ENCODE measurements around the gene KCNQ1OT1. TPM values are rescaled to one million over a fixed set of nuclear protein-coding genes. Genes with fewer than 3 reads are reported as not detected.

The KCNQ1OT1 gene
- 1.2 TPM for total RNA-seq

DNA sequence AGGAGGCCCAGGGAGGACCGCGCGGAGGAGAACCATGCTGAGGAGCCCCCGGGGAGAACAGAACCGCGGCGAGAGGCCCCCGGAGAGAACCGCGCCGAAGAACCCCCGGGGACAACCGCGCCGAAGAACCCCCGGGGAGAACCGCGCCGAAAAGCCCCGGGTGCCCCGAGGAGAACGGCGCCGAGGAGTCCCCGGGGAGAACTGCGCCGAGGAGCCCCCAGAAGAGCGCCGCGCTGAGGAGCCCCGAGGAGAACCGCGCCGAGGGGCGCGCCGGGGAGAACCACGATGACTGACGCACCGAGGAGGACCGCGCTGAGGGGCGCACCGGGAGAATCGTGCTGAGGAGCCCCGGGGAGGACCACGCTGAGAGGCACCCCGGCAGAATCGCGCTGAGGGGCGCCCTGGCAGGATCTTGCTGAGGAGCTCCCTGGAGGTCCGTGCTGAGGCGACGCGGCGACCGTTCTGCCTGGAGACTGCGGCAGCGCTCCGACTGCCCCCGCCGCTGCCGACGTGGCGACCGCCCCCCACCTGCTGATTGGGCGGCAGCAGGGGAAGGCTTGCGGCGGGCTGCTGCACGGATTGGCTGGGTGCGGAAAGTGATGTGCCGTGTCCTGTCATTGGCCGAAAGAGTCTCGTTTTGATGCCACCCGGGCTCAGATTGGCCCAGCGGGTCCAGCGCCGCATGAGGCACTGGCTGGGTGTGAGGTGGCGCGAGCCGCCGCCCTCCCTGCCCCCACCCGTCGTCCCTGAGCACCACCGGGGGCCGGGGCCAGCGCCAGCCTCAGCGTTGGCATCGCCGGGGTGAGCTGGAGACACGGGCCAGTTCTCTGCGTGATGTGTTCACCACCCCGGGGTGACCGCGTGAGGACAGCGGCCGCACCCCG is at the start of gene KCNQ1OT1:
Gene KCNQ1OT1, minus strand, starts transcription at position 464 of the 884 bp plus-strand sequence.
- ATAC-seq (peak; percentile 81), DNase-seq (ENCODE audit: low spot score) (peak; percentile 93)

DNA sequence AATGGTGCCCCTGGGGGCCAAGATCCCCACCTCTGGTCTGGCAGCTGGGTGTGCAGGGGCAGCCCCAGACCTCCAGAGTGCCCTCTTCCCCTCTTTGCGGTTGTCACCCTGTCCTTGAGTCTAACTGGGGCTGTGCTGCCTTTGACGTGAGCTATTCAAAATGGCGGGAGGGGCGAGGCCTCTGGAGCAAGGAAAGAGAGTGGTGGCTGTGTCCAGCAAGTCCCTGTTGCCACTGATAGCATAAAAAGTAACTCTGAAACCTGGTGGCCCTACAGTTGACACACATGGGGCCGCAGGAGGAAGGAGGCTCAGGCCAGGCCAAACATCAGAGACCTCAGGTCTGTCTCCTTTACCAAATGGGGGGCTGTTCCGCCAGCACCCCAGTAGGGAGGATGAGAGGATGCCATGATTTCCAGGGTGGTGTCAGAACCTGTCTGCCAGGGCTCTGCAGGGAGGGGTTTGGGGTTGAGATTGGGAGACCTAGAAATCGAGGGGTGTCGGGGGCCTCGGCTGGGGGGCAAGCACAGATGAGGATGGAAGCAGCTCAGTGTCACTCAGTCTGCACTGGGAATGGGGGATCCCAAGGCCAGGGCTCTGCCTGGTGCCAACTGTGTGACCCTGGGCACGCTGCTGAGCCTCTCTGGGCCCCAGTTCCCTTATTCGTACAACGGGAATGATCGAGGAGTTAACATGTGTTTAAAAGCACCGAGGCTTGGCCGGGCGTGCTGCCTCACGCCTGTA is 49.2 kb upstream of the KCNQ1OT1 start:
- ATAC-seq: no peak
- no peak for DNase-seq (ENCODE audit: low spot score)

DNA sequence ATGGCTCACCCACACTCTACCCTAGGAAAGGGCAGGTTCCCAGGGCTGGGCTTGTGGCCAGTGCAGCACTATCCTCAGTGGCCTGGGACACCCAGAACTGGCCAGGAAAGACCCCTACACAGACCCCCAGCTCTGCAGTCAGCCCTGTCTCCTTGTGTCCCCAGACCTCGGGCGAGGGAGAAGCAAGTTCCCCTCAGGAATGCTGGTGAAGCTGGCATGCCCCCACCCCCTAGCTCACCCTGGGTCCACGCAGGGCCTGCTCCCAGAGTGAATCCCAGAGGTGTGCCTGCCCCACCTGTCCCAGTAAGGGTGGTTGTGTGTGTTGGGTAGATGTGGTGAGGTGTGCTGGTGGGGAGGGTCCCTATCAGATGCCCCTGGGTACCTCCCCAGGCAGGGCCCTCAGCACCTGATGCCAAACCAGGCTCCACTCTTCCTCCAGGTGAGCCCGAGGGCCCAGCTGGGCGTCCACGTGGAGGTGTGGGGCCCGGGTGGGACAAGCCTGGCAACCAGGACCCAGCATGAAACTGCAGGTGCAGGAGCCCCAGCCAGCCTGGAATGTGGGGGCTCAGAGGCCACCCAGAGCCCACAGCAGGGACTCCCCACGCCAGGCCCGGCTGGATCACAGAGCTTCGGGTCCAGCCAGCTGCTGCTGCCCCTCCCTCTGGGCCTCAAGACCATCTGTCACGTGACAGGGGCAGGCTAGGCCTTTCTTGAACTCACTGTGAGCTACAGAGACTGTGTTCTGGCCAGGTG is 48.4 kb upstream of the KCNQ1OT1 start:
- ATAC-seq: no peak
- no peak for DNase-seq (ENCODE audit: low spot score)

DNA sequence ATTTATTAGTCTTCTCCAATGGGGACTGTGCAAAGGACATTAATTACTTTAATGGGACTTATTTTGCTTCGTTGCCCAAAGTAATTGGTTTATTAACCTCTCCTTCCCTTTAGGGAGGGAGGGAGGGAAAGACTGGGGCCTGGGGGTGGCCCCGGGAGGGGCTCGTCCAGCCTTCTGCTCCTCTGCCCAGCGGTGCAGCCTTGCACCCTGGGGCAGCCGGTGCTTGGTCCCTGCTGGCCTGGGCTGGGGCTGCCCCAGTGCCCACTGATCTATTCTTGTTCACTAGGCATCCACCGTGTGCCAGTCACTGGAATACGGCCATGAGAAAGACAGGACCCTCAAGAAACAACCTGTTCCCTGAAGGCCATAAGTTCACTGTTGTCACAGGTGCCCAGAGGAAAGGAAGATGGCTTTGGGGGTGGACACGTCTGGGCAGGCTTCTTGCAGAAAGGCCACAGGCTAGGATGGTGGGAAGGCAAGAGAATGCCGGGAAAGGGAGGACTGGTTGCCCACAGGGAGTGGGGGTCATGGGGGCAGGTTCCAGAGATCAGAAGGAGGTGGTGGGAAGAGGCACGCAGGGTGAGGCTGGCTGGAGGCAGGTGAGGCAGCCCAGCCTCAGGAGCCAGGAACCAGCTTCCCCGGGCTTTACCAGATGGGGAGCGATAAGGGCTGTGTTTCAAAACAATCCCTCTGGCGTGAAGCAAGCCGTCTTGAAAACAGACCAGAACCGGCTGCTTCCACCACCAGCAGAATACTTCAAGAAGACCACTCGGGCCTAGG is 47.6 kb upstream of the KCNQ1OT1 start:
- no peak for ATAC-seq
- no peak for DNase-seq (ENCODE audit: low spot score)

DNA sequence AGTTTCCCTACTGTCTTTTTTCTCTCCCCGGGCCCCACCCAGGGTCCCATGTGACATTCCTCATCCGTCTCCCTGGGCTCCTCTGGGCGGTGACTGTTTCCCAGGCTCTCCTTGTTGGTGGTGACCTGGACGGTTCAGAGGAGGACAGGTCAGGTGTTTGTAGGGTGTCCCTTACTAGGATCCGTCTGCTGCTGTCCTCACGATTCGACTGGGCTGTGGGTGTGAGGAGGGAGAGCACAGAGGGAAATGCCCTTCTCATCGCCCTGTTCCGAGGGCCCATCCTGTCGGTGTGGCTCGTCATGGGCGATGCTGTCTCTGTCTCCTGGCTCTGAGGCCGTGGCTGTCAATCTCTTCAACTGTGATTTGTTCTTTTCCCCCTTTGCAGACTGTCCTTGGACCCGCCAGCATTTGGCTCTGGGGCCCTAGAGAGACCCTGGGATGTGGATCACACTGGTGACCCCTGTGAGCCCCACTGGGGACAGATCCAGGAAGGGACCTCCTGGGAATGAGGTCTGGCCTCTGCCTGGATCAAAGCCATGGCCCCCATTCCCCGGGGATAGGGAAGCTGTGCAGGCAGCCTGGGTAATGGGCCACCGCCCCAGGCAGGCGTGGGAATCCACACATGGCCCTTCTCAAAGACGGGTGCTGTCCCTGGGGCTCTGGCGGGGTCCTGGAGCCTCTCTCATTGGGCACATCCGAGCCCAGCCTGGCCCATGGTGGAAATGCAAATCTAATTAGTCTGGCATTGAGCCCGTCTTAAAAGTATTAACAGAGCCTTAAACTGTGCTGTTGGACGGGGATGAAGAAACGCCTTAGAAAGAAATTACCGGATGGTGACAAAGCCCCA is 46.8 kb upstream of the KCNQ1OT1 start:
- ATAC-seq: no peak
- no peak for DNase-seq (ENCODE audit: low spot score)

DNA sequence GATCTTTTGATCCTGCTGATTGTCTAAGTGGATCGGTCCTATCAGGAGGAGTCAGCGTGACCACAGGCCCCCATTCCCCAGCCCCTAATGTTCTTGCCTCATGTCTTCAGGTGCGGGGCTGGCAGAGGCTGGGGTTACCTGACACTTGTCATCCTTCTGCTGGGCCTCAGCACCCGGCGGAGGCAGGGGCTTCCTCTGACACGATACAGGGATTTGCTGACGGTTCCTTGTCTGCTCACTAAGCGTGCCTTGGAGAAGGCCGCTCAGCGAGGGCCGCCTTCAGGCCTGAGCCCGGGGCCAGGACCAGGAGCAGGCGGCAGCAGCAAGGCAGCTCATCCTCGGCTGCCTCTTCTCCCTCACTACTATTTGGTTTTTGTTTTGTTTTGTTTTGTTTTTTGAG is 45.7 kb upstream of the KCNQ1OT1 start:
- no peak for DNase-seq (ENCODE audit: low spot score)
- no peak for ATAC-seq

DNA sequence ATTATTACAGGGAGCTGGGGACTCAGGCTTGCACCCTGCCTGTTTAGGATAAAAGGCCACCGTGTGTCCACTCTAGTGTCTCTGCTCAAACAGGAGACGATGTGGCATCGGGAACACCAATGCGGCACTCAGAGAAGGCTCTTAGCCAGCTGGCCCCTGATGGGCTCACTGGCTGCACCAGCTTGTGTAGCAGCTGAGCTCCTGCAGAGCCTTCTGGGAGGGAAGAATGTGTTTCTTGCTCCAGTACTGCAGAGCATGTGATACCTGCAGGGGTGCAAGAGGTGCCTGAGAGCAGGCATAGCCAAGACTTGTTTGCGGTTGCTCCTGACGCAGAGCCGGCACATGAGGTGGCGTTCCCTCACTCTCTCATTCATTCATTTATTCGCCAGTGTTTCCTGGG is 44.4 kb upstream of the KCNQ1OT1 start:
- ATAC-seq: no peak
- no peak for DNase-seq (ENCODE audit: low spot score)

DNA sequence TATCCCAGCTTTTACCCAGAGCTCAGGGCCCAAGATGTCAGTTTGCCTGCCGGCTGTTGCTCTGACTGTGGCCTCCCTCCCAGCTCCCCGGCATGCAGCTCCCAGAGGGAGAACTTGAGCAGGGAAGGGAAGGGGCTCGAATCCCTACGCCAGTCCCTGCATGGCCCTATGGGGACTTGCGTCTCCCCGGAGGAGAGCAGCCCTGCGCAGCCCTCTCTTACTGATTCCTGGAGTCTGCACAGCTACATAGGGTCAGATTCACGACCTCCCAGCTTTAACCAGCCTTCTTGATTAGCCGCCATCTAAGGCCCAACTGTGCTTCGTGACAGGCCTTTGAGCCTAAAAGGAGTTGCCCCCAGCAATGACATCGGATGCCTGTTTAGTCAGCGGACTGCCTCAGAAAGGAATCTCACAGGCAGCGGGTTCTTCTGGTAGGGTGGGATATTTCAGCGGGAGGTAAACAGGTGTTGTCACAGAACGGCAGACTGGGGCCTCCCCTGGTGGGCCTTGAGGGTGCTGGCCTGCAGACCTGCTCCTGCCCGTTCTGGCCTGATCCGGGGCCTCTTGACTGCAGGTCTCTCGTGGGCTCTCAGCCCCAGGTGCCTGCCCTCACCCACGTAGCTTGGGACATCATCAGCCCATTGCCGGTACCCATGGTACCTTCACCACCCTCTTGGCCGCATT is 43.8 kb upstream of the KCNQ1OT1 start:
- ATAC-seq: no peak

DNA sequence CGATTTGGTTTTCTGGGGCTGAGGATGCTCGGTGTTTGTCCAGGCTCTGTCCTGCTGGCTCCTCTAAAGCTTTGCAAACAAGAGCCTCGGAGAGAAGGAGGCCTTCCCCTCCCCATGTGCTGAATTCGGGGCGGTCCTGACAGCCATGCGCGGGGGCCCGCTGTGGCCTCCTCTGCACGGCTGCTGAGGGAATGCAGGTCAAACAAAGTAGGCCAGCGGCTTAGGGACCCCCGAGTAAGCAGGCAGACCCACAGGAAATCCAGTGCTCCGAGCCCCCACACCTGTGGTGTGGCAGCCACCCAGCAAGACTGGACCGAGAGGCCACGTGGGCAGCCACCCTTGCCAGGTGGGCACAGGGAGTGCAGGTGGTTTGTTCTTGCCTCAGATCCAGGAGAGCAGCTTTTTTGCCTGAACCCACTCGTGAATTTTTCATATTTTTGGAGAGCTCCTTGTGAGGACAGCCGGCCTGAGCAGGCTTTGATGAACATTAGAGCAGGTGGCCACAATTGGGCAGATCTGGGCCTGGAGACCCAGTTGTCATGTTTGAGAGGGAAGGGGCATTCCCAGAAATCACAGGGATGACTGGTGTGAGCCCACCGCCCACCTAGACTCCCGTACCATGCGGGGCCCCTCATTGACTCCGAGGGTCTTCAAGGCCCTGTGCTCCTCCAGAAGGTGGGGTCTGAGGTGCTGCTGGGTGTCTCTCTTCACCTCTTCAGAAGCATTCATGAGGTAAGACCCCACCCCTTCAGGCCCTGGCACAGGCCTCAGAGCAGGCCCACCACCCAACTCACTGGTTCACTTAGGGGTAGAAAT is 43.0 kb upstream of the KCNQ1OT1 start:
- DNase-seq (ENCODE audit: low spot score): no peak
- ATAC-seq: no peak

More for the DNA sequence above, 43.8 kb upstream of the KCNQ1OT1 start:
- DNase-seq (ENCODE audit: low spot score): no peak

DNA sequence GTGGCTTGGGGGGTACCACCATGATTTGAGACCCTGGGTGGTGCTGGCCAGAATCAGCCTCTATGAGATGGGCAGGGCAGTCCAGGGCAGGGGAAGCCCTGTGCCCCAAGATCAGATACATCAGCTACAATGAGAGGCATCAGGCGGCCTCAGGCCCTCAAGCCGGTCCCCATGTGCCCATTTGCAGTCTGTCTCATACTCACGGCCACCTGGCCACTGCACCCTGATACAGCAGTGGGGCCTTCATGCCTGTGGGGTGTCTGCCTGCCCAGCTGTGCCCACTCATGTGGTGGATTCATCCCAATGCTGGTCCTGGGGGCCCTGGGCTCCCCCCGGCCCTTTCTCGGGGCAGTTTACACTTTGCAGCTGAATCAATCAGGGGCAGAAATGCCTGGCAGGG is 42.4 kb upstream of the KCNQ1OT1 start:
- ATAC-seq (no peak), DNase-seq (ENCODE audit: low spot score) (no peak)

DNA sequence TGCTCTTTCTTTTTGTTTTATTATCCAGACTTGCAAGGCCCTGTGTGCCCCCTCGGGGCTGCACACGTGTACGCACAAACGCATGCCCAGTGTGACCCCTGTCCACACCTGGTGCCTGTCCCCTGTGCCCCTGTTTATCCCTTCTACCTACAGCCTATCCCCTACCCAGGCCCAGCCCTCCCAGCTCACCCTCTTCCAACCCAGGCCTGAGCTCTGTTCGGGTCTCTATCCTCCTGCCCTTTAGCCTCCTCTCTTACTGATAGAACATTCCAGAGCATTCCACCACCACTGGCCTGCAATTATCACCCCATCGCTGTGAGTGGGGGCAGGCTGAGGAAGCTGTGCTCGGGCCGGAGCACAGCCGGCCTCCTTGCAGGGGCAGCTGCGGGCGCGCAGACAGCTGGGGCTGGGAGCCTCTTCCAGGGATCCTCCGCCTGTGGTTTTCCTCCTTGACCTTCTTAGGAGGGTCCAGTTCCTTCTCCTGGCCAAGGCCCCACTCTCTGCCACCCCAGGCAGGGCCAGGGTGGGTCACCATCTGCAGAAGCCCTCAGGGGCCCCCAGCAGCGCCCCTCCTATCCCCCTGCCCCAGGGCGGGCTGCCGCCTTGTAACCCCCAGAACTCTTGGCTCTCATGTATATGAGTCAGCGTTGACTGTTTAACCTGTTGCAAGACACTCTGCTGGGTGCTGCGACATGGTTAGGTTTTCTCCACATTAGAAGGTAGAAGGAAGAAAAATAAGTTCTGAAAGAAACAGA is 41.8 kb upstream of the KCNQ1OT1 start:
- DNase-seq (ENCODE audit: low spot score) (no peak), ATAC-seq (peak; percentile 48)

DNA sequence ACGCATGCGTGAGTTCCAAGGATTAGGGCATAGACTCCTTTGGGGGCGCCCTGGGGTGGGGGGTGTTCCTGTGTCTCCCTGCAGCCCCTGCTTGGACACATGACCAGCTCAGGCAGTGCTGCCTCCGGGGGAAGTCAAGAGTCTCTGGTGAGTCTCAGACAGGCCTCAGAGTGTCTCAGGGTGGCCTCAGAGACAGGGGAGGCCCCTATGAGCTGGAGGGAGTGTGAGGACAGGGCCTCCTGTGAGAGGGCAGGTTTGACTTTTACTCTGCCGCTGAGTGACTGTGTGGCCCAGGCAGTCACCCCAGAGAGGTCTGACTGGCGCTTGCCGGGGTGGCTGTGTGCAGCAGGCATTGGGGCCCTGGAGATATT is 41.2 kb upstream of the KCNQ1OT1 start:
- ATAC-seq (no peak), DNase-seq (ENCODE audit: low spot score) (no peak)

DNA sequence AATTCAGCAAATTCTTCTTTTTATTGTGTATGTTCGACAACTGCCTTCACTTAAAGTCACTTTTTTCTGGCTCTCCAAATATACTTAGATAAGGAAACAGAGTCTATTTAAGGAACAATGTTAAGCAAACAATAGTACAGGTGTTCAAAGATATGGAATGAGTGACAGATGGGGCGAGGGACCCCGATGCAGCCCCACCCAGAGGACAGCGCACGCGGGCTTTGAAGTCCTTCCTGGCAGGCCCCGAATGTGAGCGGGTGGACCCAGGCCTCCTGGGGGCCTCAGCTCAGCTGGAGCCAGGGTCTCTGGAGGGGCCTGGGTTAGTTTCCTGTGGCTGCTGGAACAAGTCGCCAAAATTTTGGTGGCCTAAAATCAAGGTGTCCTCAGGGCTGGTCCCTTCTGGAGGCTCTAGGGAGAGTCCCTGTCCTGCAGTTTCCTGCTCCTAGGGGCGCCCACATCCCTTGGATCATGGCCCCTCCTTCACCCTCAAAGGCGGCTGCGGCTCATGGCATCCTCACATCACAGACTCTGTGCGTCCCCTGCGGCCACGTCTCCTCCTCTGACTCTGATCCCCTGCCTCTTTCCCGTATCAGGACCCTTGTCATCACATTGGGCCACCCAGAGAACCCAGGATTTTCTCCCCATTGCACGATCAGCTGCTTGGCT is 40.6 kb upstream of the KCNQ1OT1 start:
- ATAC-seq (no peak), DNase-seq (ENCODE audit: low spot score) (no peak)

DNA sequence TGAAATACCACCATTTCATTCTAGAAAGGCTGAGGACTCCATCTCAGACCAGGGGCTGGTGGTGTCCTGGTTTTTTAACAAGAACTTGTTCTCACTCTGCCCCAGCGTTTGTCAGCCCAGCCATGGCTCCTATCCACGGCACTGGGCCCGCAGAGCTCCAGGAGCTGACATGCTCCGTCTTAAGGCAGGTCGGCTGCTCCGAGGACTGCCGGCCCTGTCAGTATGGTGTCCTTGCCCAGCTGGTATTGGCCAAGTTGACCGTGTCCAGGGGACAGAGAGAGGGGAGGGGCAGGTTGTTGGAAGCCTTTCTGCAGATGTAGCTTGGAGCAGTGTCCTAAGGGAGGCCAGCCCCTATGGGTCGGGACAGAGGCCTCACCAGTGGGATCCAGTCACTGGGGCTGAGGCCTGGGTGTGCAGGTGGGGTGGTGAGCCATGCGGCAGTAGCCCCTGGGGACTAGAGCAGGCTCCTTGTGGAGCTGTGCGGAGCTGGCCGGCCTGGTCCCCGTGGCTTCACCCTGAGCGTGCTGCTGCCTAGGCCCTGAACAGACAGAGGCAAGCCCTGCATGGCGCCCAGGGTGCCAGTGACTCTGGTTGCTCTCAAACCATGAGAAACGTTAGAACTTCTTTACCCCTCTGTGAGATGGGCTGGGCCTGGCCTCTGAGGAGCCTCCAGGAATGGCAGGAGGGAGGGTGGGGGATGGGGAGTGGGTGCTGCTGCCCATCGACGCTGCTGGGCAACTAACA is 39.9 kb upstream of the KCNQ1OT1 start:
- ATAC-seq (no peak), DNase-seq (ENCODE audit: low spot score) (no peak)

DNA sequence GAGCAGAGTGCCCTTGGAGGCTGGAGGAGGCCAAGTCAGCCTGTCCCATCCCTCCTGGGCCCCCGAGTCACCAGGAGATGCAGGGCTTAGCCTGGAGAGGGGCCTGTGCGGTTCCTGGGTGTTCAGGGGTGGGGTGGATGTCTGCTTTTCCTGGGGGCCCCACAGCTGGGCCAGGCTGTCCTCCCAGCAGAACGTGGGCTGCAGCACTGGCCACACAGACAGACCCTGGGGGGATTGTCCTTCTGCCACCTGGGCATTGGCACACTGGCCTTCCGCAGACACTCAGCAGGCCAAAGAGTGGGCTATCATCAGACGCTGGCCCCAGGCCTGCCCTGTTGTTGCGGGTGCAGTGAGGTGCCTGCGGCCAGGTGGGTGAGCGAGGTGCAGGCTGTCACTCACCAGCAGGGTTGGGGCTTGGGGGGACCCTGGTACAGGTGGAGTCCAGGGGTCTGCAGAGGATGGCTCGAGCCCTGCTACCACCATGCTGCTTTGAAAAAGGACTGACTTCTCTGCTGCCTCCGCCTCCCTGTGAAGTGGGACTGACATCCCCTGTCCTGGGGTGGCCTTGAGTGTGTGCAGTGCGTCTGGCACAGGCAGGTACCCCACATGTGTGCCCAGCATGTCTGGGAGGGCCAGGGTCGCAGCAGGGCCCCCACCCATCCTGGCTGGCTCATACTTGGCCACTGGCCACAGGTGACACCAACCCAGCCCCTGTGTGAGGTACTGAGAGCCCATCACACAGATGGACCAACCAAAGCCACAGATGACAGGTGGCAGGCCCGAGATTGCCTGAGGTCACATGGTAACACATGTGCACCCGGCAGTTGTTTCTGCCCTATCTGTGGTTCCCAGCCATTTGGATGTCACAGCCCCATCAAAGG is 39.0 kb upstream of the KCNQ1OT1 start:
- ATAC-seq (no peak), DNase-seq (ENCODE audit: low spot score) (no peak)

All from left lobe of liver (tissue), 2 donors.